SK-N-SH (cell line): Measurements from ENCODE around the gene P4HA3.

Experiments
- CTCF ChIP-seq: fragments of 200-600 bp; sonication (generic); IDR thresholded peaks from 2 replicates; pipeline ENCODE4 v1.6.1; 2017; ENCODE audit warnings: antibody characterized with exemption, mild to moderate bottlenecking, moderate library complexity
- REST ChIP-seq: IDR thresholded peaks from 2 replicates; pipeline ENCODE4 v1.6.1; 2012; ENCODE audit warnings: mild to moderate bottlenecking, low read depth, low read length, moderate library complexity

GRCh38 chr11:74345420-74345819, 34.0 kb upstream of the P4HA3 start:
- TF ChIP-seq CTCF (no peak), REST (no peak)
